DND-41 (cell line): ENCODE data around the gene UGT1A4.

ENCODE experiments used
- ATAC-seq: fragments of 200-7000 bp; cut with Tn5 transposase; 3 replicates; pipeline ENCODE4 v1.9.1; 2021; ENCODE audit warnings: low read depth; ENCODE audit not compliant: insufficient read depth
- DNase-seq: peaks from one replicate; pipeline ENCODE4 v3.0.0-alpha.2; 2020
- H2AFZ ChIP-seq: 2 replicates; pipeline ENCODE4 v1.6.0; 2012; ENCODE audit warnings: low read depth, low read length
- H3K27ac ChIP-seq: 2 replicates; pipeline ENCODE4 v1.5.1; 2012; ENCODE audit warnings: low read length, inconsistent platforms
- H3K27me3 ChIP-seq: fragments of 200-600 bp; sonication (generic); 2 replicates; pipeline ENCODE4 v1.6.0; 2012; ENCODE audit warnings: low read length, mild to moderate bottlenecking, inconsistent platforms; ENCODE audit not compliant: insufficient read depth, poor library complexity
- H3K36me3 ChIP-seq: 2 replicates; pipeline ENCODE4 v1.5.1; 2012; ENCODE audit warnings: low read length, inconsistent platforms; ENCODE audit not compliant: insufficient read depth
- H3K4me1 ChIP-seq: 2 replicates; pipeline ENCODE4 v1.5.1; 2012; ENCODE audit warnings: mild to moderate bottlenecking, low read length; ENCODE audit not compliant: insufficient read depth
- H3K4me2 ChIP-seq: 2 replicates; pipeline ENCODE4 v1.6.0; 2012; ENCODE audit warnings: mild to moderate bottlenecking, moderate library complexity, low read length, inconsistent platforms; ENCODE audit not compliant: insufficient read depth
- H3K4me3 ChIP-seq, 2 experiments: fragments of 200-600 bp in 1 of 2; shearing (Covaris generic) in 1 of 2; 2 replicates each; pipeline ENCODE4 v1.5.1; 2012 to 2016; ENCODE audit warnings: inconsistent platforms in 2 of 2, low read length in 2 of 2, mild to moderate bottlenecking in 2 of 2, low read depth in 1 of 2, moderate library complexity in 1 of 2
- H3K79me2 ChIP-seq: 2 replicates; pipeline ENCODE4 v1.6.0; 2012; ENCODE audit warnings: low read length, inconsistent platforms; ENCODE audit not compliant: insufficient read depth
- H3K9ac ChIP-seq: 2 replicates; pipeline ENCODE4 v1.6.0; 2012; ENCODE audit warnings: low read depth, mild to moderate bottlenecking, inconsistent platforms, low read length, moderate library complexity
- H3K9me3 ChIP-seq: 2 replicates; pipeline ENCODE4 v1.5.1; 2012; ENCODE audit warnings: low read length, moderate library complexity, mild to moderate bottlenecking, inconsistent platforms; ENCODE audit not compliant: insufficient read depth, severe bottlenecking
- H4K20me1 ChIP-seq: 2 replicates; pipeline ENCODE4 v1.6.0; 2012; ENCODE audit warnings: low read length; ENCODE audit not compliant: insufficient read depth
- CTCF ChIP-seq: IDR thresholded peaks from 2 replicates; pipeline ENCODE4 v1.5.1; 2012; ENCODE audit warnings: borderline replicate concordance, low read length, moderate library complexity, mild to moderate bottlenecking; ENCODE audit not compliant: poor library complexity, severe bottlenecking; ENCODE audit errors: extremely low read depth
- EZH2 ChIP-seq: IDR thresholded peaks from 3 replicates; pipeline ENCODE4 v1.6.1; 2012; ENCODE audit warnings: borderline replicate concordance, low read depth, mild to moderate bottlenecking, moderate library complexity, low read length, inconsistent platforms; ENCODE audit not compliant: severe bottlenecking

The UGT1A4 gene

GRCh38 chr2:233756429-233757081, 38.0 kb downstream of the UGT1A4 start:
- TF ChIP-seq EZH2 (no peak), CTCF (no peak)
- H3K4me1 ChIP-seq: no peaks in the 10 kb centered on the region
- H4K20me1 ChIP-seq: no peaks in the 10 kb centered on the region
- ATAC-seq (no peak), DNase-seq (no peak)
- H3K27me3 ChIP-seq: peaks cover 3% of the 10 kb centered on the region
- H3K36me3 ChIP-seq: no peaks in the 10 kb centered on the region
- no peak overlapping the region for H3K4me2 ChIP-seq
- H2AFZ ChIP-seq: no peak overlapping the region
- no peak overlapping the region for H3K4me3 ChIP-seq
- peaks cover under 1% of the 10 kb centered on the region for H3K9me3 ChIP-seq
- H3K79me2 ChIP-seq: no peaks in the 10 kb centered on the region
- no peak overlapping the region for H3K27ac ChIP-seq
- H3K9ac ChIP-seq: no peak overlapping the region

GRCh38 chr2:233758141-233758540, 39.6 kb downstream of the UGT1A4 start:
- Histone ChIP-seq H3K27ac (no peak overlapping the region), H3K79me2 (no peaks in the 10 kb centered on the region), H3K4me3 (no peak overlapping the region), H3K4me2 (no peak overlapping the region), H3K9me3 (no peaks in the 10 kb centered on the region), H3K9ac (no peak overlapping the region), H4K20me1 (no peaks in the 10 kb centered on the region), H3K36me3 (no peaks in the 10 kb centered on the region), H3K27me3 (peaks cover 3% of the 10 kb centered on the region), H2AFZ (no peak overlapping the region), H3K4me1 (no peaks in the 10 kb centered on the region)
- ATAC-seq (no peak), DNase-seq (no peak)
- no peak for TF ChIP-seq CTCF
- no peak for TF ChIP-seq EZH2

GRCh38 chr2:233758849-233759248, 40.3 kb downstream of the UGT1A4 start:
- H3K4me2 ChIP-seq: no peak overlapping the region
- no peak overlapping the region for H3K27ac ChIP-seq
- TF ChIP-seq EZH2 (no peak), CTCF (no peak)
- H3K9me3 ChIP-seq: no peaks in the 10 kb centered on the region
- ATAC-seq: no peak
- no peaks in the 10 kb centered on the region for H3K36me3 ChIP-seq
- no peaks in the 10 kb centered on the region for H4K20me1 ChIP-seq
- H3K4me1 ChIP-seq: no peaks in the 10 kb centered on the region
- no peak overlapping the region for H2AFZ ChIP-seq
- peaks cover 6% of the 10 kb centered on the region for H3K27me3 ChIP-seq
- no peak overlapping the region for H3K4me3 ChIP-seq
- H3K79me2 ChIP-seq: no peaks in the 10 kb centered on the region
- no peak for DNase-seq
- H3K9ac ChIP-seq: no peak overlapping the region

- H3K4me1 ChIP-seq: no peaks in the 10 kb centered on the region
- ATAC-seq (no peak), DNase-seq (no peak)
- H2AFZ ChIP-seq: no peak within 1 kb of the TSS
- H4K20me1 ChIP-seq: no peaks in the 10 kb centered on the region
- no peaks in the 10 kb centered on the region for H3K9me3 ChIP-seq
- no peak within 1 kb of the TSS for H3K4me3 ChIP-seq
- H3K27me3 ChIP-seq: peaks cover 10% of the 10 kb centered on the region
- no peak within 1 kb of the TSS for H3K27ac ChIP-seq
- H3K36me3 ChIP-seq: no peaks in the 10 kb centered on the region
- TF ChIP-seq CTCF (no peak), EZH2 (no peak)
- no peaks in the 10 kb centered on the region for H3K79me2 ChIP-seq
- no peak within 1 kb of the TSS for H3K9ac ChIP-seq
- no peak within 1 kb of the TSS for H3K4me2 ChIP-seq
These were observed 41.5 kb downstream of the UGT1A4 start, which contains the start of gene UGT1A1 for GRCh38 chr2:233760043-233760442. TSS of gene UGT1A1 (plus strand) at chr2:233760270. CDS start at chr2:233760288, 18 bp downstream.
